Astrocyte of the spinal cord (primary cell): Measurements from ENCODE around the gene ASB5.
"Not testable (repeated sequence)": the region's sequence is repeated elsewhere in the genome, so short reads cannot be mapped to it uniquely, and the experiment has no call there.

ENCODE experiments used
- DNase-seq: peaks from one replicate; pipeline ENCODE4 v3.0.0; 2011; ENCODE audit warnings: low read depth, low spot score
- H3K4me3 ChIP-seq: 2 replicates; pipeline ENCODE4 v1.5.1; 2011; ENCODE audit warnings: low read depth, mild to moderate bottlenecking, low read length, moderate library complexity
- in situ Hi-C: cut with HindIII; loops from 2 replicates; pipeline ENCODE4 v1.10.0; 2017; ENCODE audit warnings: low sequenced_read_pairs
- TF ChIP-seq, protein P1 (sequence below): IDR thresholded peaks from 2 replicates; pipeline ENCODE4 v1.5.1; 2012; ENCODE audit warnings: low read depth, mild to moderate bottlenecking, low read length, inconsistent platforms

ASB5 gene

DNA sequence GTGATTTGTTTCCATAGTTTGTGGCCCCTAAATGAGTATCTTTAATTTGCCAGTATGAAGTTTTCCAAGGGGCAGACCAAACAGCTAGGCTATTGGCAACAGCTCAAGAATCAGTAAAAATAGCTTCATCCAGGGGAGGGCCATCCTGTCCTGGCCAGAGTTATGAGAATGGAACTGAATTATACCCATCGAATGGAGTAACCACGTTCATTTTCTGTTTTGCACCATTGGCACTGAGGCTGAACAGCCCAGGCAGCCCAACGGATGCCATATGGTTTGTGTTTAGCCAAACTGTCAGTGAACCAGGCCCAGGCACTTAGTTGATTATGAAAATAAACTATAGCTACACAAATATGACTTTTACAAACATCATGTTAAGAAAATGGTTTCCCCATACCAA lies 17.7 kb upstream of the ASB5 start:
- in situ Hi-C loops: no loop called here
- no peak for DNase-seq
- no peak overlapping the region for H3K4me3 ChIP-seq
- TF ChIP-seq, protein P1, sequence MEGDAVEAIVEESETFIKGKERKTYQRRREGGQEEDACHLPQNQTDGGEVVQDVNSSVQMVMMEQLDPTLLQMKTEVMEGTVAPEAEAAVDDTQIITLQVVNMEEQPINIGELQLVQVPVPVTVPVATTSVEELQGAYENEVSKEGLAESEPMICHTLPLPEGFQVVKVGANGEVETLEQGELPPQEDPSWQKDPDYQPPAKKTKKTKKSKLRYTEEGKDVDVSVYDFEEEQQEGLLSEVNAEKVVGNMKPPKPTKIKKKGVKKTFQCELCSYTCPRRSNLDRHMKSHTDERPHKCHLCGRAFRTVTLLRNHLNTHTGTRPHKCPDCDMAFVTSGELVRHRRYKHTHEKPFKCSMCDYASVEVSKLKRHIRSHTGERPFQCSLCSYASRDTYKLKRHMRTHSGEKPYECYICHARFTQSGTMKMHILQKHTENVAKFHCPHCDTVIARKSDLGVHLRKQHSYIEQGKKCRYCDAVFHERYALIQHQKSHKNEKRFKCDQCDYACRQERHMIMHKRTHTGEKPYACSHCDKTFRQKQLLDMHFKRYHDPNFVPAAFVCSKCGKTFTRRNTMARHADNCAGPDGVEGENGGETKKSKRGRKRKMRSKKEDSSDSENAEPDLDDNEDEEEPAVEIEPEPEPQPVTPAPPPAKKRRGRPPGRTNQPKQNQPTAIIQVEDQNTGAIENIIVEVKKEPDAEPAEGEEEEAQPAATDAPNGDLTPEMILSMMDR: no peak

DNA sequence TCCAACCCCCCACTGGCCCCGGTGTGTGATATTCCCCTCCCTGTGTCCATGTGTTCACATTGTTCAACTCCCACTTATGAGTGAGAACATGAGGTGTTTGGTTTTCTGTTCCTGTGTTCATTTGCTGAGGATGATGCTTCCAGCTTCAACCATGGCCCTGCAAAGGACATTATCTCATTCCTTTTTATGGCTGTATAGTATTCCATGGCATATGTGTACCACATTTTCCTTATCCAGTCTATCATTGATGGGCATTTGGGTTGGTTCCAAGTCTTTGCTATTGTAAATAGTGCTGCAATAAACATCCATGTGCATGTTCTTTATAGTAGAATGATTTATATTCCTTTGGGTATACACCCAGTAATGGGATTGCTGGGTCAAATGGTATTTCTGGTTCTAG lies 10.5 kb upstream of the ASB5 start:
- DNase-seq, in situ Hi-C loops, H3K4me3 ChIP-seq: not testable (repeated sequence)

DNA sequence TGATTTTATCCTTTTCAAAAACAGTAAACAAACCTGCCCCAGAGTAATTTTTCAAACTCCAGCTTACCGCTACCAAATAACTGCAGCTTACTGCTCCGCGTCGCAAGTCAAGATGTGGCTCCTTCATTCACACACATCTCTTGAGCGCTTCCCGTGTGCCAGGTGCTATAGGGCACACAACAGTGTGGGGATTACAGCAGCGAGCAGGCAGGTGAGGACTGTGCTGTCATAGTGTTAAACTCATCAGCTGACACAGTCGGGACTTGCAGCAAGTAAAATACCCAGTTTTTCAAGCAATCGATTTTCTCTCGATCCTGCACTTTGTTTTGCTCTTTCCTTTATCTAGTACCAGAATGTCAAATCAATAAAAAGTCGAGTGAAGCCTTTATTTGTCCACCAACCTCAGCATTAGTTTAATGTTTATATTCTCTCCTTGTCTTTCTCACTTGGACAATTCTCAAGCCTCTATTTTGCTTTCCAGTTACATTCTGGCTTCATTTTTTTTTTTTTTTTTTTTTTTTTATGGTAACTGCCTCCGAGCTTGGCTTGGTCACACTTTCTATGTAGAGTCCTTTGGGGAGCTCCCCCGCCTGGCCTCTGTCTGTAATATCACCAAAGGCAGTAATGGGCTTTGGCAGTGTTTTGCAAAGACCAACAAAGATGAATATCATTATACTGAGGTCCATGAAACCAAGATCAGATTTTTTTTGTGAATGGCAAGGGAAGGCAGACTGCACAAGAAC lies 8.3 kb upstream of the ASB5 start:
- no peak overlapping the region for H3K4me3 ChIP-seq
- TF ChIP-seq, protein P1: peak; percentile 70
- in situ Hi-C loops: no loop called here
- peak; percentile 75 for DNase-seq

DNA sequence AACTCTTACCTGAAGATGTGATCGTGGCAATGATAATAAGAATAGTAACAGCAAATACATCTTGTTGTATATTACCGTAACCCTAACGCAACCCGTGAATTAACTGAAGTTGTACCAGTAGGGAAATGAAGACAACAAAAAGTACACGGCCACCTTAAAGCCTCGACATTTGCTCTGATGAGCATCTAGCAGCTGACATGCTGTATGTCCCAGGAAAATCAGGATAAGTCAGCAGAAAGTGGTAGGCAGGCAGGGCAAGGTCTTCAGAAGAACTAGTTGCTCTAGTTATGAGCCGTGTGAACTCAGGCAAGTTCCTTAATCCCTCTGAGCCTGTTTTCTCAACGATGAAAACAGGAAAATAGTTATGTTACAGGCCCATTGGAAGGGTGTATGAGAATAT lies 7.7 kb upstream of the ASB5 start:
- TF ChIP-seq, protein P1: no peak
- no peak for DNase-seq
- in situ Hi-C loops: no loop called here
- no peak overlapping the region for H3K4me3 ChIP-seq

DNA sequence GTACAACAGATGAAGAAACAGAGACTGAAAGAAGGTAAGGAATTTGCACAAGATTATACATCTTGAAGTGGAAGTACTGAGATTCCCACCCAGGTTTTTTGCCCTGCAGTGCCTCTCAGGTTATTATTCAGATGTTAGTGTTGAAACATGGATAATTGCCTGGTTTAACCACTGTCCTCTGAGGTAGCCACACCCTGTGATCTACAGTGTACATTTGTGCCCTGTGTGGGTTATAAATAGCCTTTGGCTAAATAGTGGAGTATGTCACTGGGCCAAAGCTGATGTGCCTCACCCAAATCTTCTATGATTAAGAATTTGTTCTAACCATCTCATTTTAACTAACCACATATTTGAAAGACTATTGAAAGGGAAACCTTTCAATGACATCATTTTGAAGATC lies 5.4 kb upstream of the ASB5 start:
- TF ChIP-seq, protein P1: no peak
- no peak overlapping the region for H3K4me3 ChIP-seq
- peak; percentile 37 for DNase-seq
- in situ Hi-C loops: no loop called here

DNA sequence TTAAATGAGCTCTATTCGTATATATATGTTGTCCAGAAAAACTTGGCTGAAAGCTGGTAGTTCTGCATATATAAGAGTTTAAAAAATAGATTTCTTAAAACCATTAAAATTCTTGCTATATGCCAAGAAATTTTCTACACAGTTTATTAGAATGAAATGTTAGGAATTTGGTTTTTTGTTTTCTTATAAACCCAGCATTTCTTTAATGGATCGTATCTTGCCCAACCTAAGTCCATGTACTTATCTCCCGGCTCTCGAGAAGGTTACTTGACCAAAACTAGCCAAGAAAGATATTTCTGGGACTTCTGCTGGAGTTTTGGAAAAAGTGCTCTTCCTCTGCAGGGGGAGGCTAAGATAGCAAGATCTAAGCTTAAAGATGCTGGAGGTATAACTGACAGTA lies 4.7 kb upstream of the ASB5 start:
- no peak for DNase-seq
- in situ Hi-C loops: no loop called here
- no peak overlapping the region for H3K4me3 ChIP-seq
- TF ChIP-seq, protein P1: no peak

DNA sequence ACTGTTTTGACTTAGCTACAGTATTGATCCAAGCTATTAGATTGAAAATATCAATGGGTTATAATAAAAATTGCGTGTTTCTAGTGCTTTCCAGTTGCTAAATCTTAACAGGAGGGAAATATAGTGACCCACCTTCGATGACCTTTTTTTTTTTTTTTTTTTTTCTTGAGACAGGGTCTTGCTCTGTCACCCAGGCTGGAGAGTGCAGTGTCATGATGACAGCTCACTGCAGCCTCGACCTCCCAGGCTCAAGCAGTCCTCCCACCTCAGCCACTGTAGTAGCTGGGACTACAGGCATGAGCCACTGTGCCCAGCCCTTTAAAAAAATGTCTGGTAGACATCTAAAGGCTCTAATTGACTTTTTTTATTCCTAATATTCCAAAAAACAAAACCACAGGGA lies 3.8 kb upstream of the ASB5 start:
- no peak for DNase-seq
- no peak overlapping the region for H3K4me3 ChIP-seq
- TF ChIP-seq, protein P1: no peak
- in situ Hi-C loops: no loop called here
